ENCODE measurements around the gene GPR68. TPM values are rescaled to one million over a fixed set of nuclear protein-coding genes. Genes with fewer than 3 reads are reported as not detected.
"Not testable (repeated sequence)": the region's sequence is repeated elsewhere in the genome, so short reads cannot be mapped to it uniquely, and the experiment has no call there.

GPR68 gene
- total RNA-seq, 1 experiment from 2014 or later: 0.28 TPM

DNA sequence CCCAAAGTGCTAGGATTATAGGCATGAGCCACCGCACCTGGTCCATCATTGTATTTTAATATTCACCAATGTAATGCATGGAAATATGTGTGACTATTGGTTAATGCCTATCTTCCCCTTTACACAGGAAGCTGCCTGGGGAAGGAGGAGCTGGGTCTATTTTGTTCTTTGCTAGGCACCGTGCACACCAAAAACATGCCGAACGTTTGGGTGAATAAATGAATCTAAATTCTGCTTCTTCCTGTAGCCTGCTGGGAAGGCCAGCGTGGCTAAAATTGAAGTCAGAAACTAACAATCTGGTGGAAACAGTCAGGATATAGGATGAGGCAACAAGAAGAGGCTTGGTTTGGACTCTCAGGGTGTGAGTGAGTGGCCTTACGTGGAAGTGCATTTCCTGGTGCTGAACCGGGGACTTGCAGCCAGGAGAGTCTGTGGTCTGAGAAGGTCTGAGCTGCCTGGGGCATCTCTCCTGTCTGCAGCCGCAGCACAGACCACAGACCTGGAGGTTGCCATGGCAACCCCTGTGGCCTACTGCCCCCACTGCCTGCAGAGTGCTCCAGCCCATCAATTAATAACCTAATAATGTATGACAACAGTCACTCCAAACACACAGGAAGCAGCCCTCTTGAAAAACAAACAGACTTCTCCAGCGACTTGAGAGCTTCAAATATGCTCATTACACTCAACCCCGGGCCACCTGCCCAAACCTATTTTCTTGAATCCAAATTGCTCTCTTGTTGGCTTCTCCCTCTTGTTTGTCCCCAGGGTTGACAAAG, 5.5 kb upstream of the GPR68 start:
- TF ChIP-seq TCF7L2 (IDR thresholded peaks at IDR 0.05; ENCODE audit: low read depth, low read length): no peak
- TF ChIP-seq POLR2AphosphoS5 (IDR thresholded peaks at IDR 0.05; ENCODE audit: low read depth, low read length): no peak
- TF ChIP-seq, protein P1, sequence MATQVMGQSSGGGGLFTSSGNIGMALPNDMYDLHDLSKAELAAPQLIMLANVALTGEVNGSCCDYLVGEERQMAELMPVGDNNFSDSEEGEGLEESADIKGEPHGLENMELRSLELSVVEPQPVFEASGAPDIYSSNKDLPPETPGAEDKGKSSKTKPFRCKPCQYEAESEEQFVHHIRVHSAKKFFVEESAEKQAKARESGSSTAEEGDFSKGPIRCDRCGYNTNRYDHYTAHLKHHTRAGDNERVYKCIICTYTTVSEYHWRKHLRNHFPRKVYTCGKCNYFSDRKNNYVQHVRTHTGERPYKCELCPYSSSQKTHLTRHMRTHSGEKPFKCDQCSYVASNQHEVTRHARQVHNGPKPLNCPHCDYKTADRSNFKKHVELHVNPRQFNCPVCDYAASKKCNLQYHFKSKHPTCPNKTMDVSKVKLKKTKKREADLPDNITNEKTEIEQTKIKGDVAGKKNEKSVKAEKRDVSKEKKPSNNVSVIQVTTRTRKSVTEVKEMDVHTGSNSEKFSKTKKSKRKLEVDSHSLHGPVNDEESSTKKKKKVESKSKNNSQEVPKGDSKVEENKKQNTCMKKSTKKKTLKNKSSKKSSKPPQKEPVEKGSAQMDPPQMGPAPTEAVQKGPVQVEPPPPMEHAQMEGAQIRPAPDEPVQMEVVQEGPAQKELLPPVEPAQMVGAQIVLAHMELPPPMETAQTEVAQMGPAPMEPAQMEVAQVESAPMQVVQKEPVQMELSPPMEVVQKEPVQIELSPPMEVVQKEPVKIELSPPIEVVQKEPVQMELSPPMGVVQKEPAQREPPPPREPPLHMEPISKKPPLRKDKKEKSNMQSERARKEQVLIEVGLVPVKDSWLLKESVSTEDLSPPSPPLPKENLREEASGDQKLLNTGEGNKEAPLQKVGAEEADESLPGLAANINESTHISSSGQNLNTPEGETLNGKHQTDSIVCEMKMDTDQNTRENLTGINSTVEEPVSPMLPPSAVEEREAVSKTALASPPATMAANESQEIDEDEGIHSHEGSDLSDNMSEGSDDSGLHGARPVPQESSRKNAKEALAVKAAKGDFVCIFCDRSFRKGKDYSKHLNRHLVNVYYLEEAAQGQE (IDR thresholded peaks at IDR 0.05; ENCODE audit: insufficient read depth in 1 of 2, low read depth in 2 of 2, low read length in 1 of 2): no peak
- TF ChIP-seq, protein P2, sequence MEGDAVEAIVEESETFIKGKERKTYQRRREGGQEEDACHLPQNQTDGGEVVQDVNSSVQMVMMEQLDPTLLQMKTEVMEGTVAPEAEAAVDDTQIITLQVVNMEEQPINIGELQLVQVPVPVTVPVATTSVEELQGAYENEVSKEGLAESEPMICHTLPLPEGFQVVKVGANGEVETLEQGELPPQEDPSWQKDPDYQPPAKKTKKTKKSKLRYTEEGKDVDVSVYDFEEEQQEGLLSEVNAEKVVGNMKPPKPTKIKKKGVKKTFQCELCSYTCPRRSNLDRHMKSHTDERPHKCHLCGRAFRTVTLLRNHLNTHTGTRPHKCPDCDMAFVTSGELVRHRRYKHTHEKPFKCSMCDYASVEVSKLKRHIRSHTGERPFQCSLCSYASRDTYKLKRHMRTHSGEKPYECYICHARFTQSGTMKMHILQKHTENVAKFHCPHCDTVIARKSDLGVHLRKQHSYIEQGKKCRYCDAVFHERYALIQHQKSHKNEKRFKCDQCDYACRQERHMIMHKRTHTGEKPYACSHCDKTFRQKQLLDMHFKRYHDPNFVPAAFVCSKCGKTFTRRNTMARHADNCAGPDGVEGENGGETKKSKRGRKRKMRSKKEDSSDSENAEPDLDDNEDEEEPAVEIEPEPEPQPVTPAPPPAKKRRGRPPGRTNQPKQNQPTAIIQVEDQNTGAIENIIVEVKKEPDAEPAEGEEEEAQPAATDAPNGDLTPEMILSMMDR (IDR thresholded peaks at IDR 0.05): no peak
- no peak for TF ChIP-seq SIN3A (IDR thresholded peaks at IDR 0.05; ENCODE audit: borderline replicate concordance, insufficient read depth, low read depth, low read length)
- ChIA-PET CTCF (no interaction called here), POLR2A (no interaction called here)
- Histone ChIP-seq H3K27me3 (ENCODE audit: control insufficient read depth, insufficient read depth, low read length) (no peaks in the 10 kb centered on the region), H3K9me3 (ENCODE audit: control insufficient read depth, insufficient read depth, low read depth, low read length) (no peaks in the 10 kb centered on the region), H3K36me3 (ENCODE audit: control insufficient read depth, insufficient read depth, low read length) (no peaks in the 10 kb centered on the region), H3K4me3 (ENCODE audit: low read depth in 2 of 2, low read length in 2 of 2) (no peak overlapping the region), H3K27ac (ENCODE audit: low read length) (no peak overlapping the region), H3K4me1 (ENCODE audit: control insufficient read depth, insufficient read depth, low read length) (no peaks in the 10 kb centered on the region)
- no peak for ATAC-seq
- intact Hi-C loops (cut with micrococcal nuclease; ENCODE audit: unreplicated experiment) (no loop called here), in situ Hi-C loops (cut with HindIII; ENCODE audit: low pct_unique_long_range_greater_than_20kb, low sequenced_read_pairs) (no loop called here)
- no peak for DNase-seq (ENCODE audit: low read depth, low spot score)
- BruUV-seq (replicated peaks): no TSS peak

- CTCF ChIA-PET: no interaction called here
- no peaks in the 10 kb centered on the region for H3K9me3 ChIP-seq (ENCODE audit: control insufficient read depth, insufficient read depth, low read depth, low read length)
- DNase-seq (ENCODE audit: low read depth, low spot score): no peak
- no peak overlapping the region for H3K27ac ChIP-seq (ENCODE audit: low read length)
- POLR2A ChIA-PET: interaction anchor here (0.6 kb wide), 1 partner anchor 22 kb away, joined by 3 read pairs; no protein-coding TSS in a partner anchor
- H3K4me3 ChIP-seq (ENCODE audit: low read depth in 2 of 2, low read length in 2 of 2): no peak overlapping the region
- H3K36me3 ChIP-seq (ENCODE audit: control insufficient read depth, insufficient read depth, low read length): no peaks in the 10 kb centered on the region
- in situ Hi-C loops (cut with HindIII; ENCODE audit: low pct_unique_long_range_greater_than_20kb, low sequenced_read_pairs): no loop called here
- no peak for TF ChIP-seq SIN3A (IDR thresholded peaks at IDR 0.05; ENCODE audit: borderline replicate concordance, insufficient read depth, low read depth, low read length)
- no peak for TF ChIP-seq TCF7L2 (IDR thresholded peaks at IDR 0.05; ENCODE audit: low read depth, low read length)
- TF ChIP-seq, protein P1 (IDR thresholded peaks at IDR 0.05; ENCODE audit: insufficient read depth in 1 of 2, low read depth in 2 of 2, low read length in 1 of 2): no peak
- TF ChIP-seq, protein P2 (IDR thresholded peaks at IDR 0.05): no peak
- no peak for TF ChIP-seq POLR2AphosphoS5 (IDR thresholded peaks at IDR 0.05; ENCODE audit: low read depth, low read length)
- no peaks in the 10 kb centered on the region for H3K4me1 ChIP-seq (ENCODE audit: control insufficient read depth, insufficient read depth, low read length)
- no peaks in the 10 kb centered on the region for H3K27me3 ChIP-seq (ENCODE audit: control insufficient read depth, insufficient read depth, low read length)
- no TSS peak for BruUV-seq (replicated peaks)
- intact Hi-C loops (cut with micrococcal nuclease; ENCODE audit: unreplicated experiment): no loop called here
- no peak for ATAC-seq
Measured at GRCh38 chr14:91246051-91246852, 1.7 kb upstream of the GPR68 start.

DNA sequence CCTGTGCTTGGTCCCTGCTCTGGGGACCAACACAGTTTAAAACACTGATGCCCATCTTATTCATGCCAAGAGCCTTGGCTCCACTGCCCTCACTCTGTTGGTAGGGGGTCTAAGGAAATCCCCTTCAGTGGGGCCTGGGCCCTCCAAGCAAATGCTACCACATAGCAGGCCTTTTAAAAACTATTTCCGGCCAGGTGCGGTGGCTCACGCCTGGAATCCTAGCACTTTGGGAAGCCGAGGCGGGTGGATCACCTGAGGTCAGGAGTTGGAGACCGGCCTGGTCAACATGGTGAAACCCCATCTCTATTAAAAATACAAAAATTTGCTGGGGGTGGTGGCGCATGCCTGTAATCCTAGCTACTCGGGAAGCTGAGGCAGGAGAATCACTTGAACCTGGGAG, 1.1 kb upstream of the GPR68 start:
- in situ Hi-C loops (cut with HindIII; ENCODE audit: low pct_unique_long_range_greater_than_20kb, low sequenced_read_pairs); CTCF ChIA-PET; H3K27me3 ChIP-seq (ENCODE audit: control insufficient read depth, insufficient read depth, low read length): not testable (repeated sequence)

More for the DNA sequence above, 1.1 kb upstream of the GPR68 start:
- DNase-seq (ENCODE audit: low read depth, low spot score); BruUV-seq (replicated peaks); H3K4me1 ChIP-seq (ENCODE audit: control insufficient read depth, insufficient read depth, low read length); H3K9me3 ChIP-seq (ENCODE audit: control insufficient read depth, insufficient read depth, low read depth, low read length); intact Hi-C loops (cut with micrococcal nuclease; ENCODE audit: unreplicated experiment); ATAC-seq; H3K36me3 ChIP-seq (ENCODE audit: control insufficient read depth, insufficient read depth, low read length); POLR2A ChIA-PET; H3K4me3 ChIP-seq (ENCODE audit: low read depth in 2 of 2, low read length in 2 of 2); H3K27ac ChIP-seq (ENCODE audit: low read length): not testable (repeated sequence)

Measured in Panc1 (cell line).